CD4-positive, alpha-beta T cell (primary cell): ENCODE data around the gene ATP11A. TPM values are rescaled to one million over a fixed set of nuclear protein-coding genes. Genes with fewer than 3 reads are reported as not detected.

Experiments
- ATAC-seq: fragments of 200-7000 bp; cut with Tn5 transposase; one replicate; pipeline ENCODE4 v1.10.0; 2022; ENCODE audit warnings: mild to moderate bottlenecking; ENCODE audit not compliant: poor library complexity
- CTCF ChIA-PET: fragments of 350-600 bp; sonication (Branson Sonifier 250); formaldehyde crosslinking; loops from one replicate; lab custom pipeline; 2021; ENCODE audit warnings: antibody characterized with exemption, inconsistent platforms; lab: Charles Lee
- POLR2A ChIA-PET: fragments of 350-600 bp; sonication (Branson Sonifier 250); formaldehyde crosslinking; loops from one replicate; lab custom pipeline; 2021; ENCODE audit warnings: antibody characterized with exemption, inconsistent platforms; lab: Charles Lee
- DNase-seq, 14 experiments: peaks; one replicate each; pipeline ENCODE4 v3.0.0-alpha.2; 2013 to 2020; ENCODE audit warnings: mixed read lengths in 2 of 14
- H3K27ac ChIP-seq, 2 donors: one replicate each; pipeline versions ENCODE4 v1.5.1 to v1.7.0; 2013; ENCODE audit warnings: low read length in 2 of 2, low read depth in 1 of 2, mild to moderate bottlenecking in 1 of 2
- H3K27me3 ChIP-seq, 2 experiments: 1 replicate in 1 of 2; 2 replicates in 1 of 2; pipeline versions ENCODE4 v1.6.1 to v1.7.0; 2013; ENCODE audit warnings: low read length in 2 of 2, control low read depth in 1 of 2, mild to moderate bottlenecking in 1 of 2, moderate library complexity in 1 of 2; ENCODE audit not compliant: insufficient read depth in 2 of 2, control insufficient read depth in 1 of 2
- H3K36me3 ChIP-seq: one replicate; pipeline ENCODE4 v1.6.1; 2013; ENCODE audit warnings: low read length, control low read depth; ENCODE audit not compliant: insufficient read depth
- H3K4me1 ChIP-seq: one replicate; pipeline ENCODE4 v1.6.1; 2013; ENCODE audit warnings: low read length, control low read depth; ENCODE audit not compliant: insufficient read depth
- H3K4me3 ChIP-seq: one replicate; pipeline ENCODE4 v1.5.1; 2013; ENCODE audit warnings: mild to moderate bottlenecking, low read length, moderate library complexity
- H3K9me3 ChIP-seq, 2 experiments: 1 replicate in 1 of 2; 2 replicates in 1 of 2; pipeline versions ENCODE4 v1.6.1 to v1.7.0; 2013; ENCODE audit warnings: low read length in 2 of 2, mild to moderate bottlenecking in 2 of 2, control low read depth in 1 of 2, moderate library complexity in 1 of 2; ENCODE audit not compliant: control insufficient read depth in 1 of 2, insufficient read depth in 1 of 2
- H3K27ac Mint-ChIP-seq: one replicate; pipeline ENCODE4 v1.8.0; 2020; ENCODE audit warnings: mixed read lengths
- H3K27me3 Mint-ChIP-seq: one replicate; pipeline ENCODE4 v1.8.0; 2021; ENCODE audit warnings: mixed read lengths
- H3K36me3 Mint-ChIP-seq: one replicate; pipeline ENCODE4 v1.8.0; 2021; ENCODE audit warnings: low read depth, mixed read lengths
- H3K4me1 Mint-ChIP-seq: one replicate; pipeline ENCODE4 v1.8.0; 2021; ENCODE audit warnings: low read depth, mixed read lengths
- H3K4me3 Mint-ChIP-seq: one replicate; pipeline ENCODE4 v1.8.0; 2020; ENCODE audit warnings: mild to moderate bottlenecking, mixed read lengths
- H3K9me3 Mint-ChIP-seq: one replicate; pipeline ENCODE4 v1.8.0; 2020; ENCODE audit warnings: mixed read lengths
- intact Hi-C, 2 experiments: fragments of 100-400 bp; cut with DNase I in 1 of 2; cut with micrococcal nuclease in 1 of 2; formaldehyde crosslinking; loops; one replicate each; pipeline versions ENCODE4 v1.15.1 to v1.9.0; 2023 to 2025; cut with DNase I, micrococcal nuclease
- total RNA-seq, 174 experiments: library from RNA in 2 of 174; stranded (reverse) in 2 of 174; gene quantifications; one replicate each; pipeline ENCODE4 v1.2.3 and lab custom pipeline; 2021 to 2026
- TF ChIP-seq, protein P1 (sequence below): fragments of 200-600 bp; IDR thresholded peaks from one replicate; pipeline ENCODE4 v1.8.0; 2022; ENCODE audit warnings: antibody characterized with exemption, mild to moderate bottlenecking

ATP11A gene
- total RNA-seq, 2 experiments from 2014 or later = 56.7 to 66.8 TPM

DNA sequence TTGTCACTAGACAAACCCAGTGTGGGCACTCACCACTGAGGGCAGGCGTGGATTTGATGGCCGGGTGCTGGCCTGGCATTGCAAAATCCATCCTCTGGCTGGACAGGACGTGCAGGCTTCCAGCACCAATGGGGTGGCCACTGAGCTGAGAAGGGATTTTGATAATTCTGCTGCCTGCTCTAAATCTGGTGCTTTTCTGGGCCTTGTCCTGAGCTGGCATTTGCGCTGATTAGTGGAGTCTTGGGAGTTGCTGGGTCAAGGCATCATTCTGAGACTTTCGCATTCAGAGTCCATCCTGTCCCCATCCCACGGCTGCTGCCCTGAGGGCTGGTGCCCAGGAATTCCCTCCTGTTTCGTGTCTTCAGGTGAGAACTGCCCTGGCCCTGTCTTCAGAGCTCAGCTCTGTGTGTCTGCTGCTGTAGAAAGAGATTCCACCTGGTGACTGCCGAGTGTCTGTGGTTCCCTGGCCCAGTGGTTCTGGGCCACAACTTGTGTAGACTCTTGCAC is 213.3 kb downstream of the ATP11A start:
- H3K27me3 Mint-ChIP-seq = no peaks in the 10 kb centered on the region
- Histone ChIP-seq H3K36me3 (no peaks in the 10 kb centered on the region), H3K4me1 (no peaks in the 10 kb centered on the region), H3K4me3 (no peak overlapping the region), H3K27ac (no peak overlapping the region), H3K27me3 (peaks cover 0 to 6% of the 10 kb centered on the region in 2 experiments), H3K9me3 (peaks cover 13 to 28% of the 10 kb centered on the region in 2 experiments)
- no peak for DNase-seq
- no peak for ATAC-seq
- no peak overlapping the region for H3K4me3 Mint-ChIP-seq
- POLR2A ChIA-PET = no interaction called here
- CTCF ChIA-PET = no interaction called here
- H3K9me3 Mint-ChIP-seq = no peaks in the 10 kb centered on the region
- H3K36me3 Mint-ChIP-seq = no peaks in the 10 kb centered on the region
- H3K27ac Mint-ChIP-seq = no peak overlapping the region
- intact Hi-C loops = no loop called here
- TF ChIP-seq, protein P1, sequence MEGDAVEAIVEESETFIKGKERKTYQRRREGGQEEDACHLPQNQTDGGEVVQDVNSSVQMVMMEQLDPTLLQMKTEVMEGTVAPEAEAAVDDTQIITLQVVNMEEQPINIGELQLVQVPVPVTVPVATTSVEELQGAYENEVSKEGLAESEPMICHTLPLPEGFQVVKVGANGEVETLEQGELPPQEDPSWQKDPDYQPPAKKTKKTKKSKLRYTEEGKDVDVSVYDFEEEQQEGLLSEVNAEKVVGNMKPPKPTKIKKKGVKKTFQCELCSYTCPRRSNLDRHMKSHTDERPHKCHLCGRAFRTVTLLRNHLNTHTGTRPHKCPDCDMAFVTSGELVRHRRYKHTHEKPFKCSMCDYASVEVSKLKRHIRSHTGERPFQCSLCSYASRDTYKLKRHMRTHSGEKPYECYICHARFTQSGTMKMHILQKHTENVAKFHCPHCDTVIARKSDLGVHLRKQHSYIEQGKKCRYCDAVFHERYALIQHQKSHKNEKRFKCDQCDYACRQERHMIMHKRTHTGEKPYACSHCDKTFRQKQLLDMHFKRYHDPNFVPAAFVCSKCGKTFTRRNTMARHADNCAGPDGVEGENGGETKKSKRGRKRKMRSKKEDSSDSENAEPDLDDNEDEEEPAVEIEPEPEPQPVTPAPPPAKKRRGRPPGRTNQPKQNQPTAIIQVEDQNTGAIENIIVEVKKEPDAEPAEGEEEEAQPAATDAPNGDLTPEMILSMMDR = no peak
- no peaks in the 10 kb centered on the region for H3K4me1 Mint-ChIP-seq

DNA sequence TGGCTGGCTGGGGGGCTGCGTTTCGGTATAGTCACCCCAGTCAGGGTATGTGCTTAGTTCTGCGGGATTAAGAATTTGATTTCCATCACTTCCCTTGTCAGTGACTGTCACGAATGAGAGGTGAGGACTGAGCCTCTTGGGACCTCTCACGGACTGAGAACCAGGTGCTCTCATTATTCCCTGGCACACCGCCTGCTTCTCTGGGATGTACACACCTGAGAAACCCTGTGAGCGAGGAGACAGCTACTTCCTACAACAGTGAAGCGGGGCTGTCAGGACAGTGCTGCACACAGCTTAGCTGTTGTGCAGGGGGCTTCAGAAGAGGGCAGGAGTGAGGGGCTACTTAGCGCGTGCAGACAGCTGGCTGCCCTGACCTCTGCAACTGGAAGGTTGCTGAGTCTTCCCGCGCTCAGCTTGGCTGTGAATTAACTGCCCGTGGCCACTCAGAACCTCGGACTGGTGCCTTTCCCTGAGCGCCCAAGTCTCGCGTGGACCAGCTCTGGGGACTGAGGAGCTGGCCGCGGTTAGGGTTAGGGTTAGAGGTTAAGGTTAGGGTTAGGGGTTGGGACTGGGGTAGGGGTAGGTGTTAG is 213.9 kb downstream of the ATP11A start:
- CTCF ChIA-PET = no interaction called here
- no peak overlapping the region for H3K27ac Mint-ChIP-seq
- no peaks in the 10 kb centered on the region for H3K4me1 Mint-ChIP-seq
- no peaks in the 10 kb centered on the region for H3K27me3 Mint-ChIP-seq
- H3K4me1 ChIP-seq = no peaks in the 10 kb centered on the region
- H3K4me3 ChIP-seq = no peak overlapping the region
- H3K9me3 Mint-ChIP-seq = no peaks in the 10 kb centered on the region
- intact Hi-C loops = no loop called here
- ATAC-seq = no peak
- POLR2A ChIA-PET = no interaction called here
- no peaks in the 10 kb centered on the region for H3K36me3 ChIP-seq
- H3K9me3 ChIP-seq = peaks cover 13 to 28% of the 10 kb centered on the region in 2 experiments
- H3K27me3 ChIP-seq = peaks cover 0 to 6% of the 10 kb centered on the region in 2 experiments
- TF ChIP-seq, protein P1 = no peak
- H3K4me3 Mint-ChIP-seq = no peak overlapping the region
- DNase-seq = no peak
- H3K27ac ChIP-seq = no peak overlapping the region
- H3K36me3 Mint-ChIP-seq = no peaks in the 10 kb centered on the region

DNA sequence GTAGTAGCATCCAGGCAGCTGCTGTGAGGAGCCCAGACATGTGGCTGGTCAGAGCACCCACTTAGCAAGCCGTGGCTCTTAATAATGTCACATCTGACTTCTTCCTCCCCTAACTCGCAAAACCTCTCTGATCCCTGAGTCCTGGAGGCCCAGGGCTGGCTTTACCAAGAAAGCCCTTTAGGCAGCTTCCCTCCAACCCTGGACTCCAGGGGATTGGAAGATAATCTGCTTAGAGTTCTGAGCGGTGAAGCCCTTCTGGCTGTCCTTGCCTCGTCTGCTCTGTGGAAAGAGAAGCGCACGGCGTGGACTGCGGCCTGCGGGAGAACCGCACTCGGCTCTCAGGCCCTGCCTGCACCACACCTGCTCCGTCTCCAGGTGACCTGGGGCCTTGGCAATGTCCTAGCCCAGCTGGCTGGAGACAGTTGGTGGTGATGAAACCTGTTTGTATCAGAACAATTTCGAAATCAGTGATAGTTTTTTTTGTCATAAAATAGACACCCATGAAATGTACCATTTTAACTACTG is 214.7 kb downstream of the ATP11A start:
- Mint-ChIP-seq H3K4me3 (no peak overlapping the region), H3K9me3 (no peaks in the 10 kb centered on the region), H3K27me3 (peaks cover 3% of the 10 kb centered on the region), H3K27ac (no peak overlapping the region), H3K4me1 (no peaks in the 10 kb centered on the region), H3K36me3 (no peaks in the 10 kb centered on the region)
- Histone ChIP-seq H3K4me3 (no peak overlapping the region), H3K4me1 (no peaks in the 10 kb centered on the region), H3K27ac (no peak overlapping the region), H3K27me3 (peaks cover 0 to 9% of the 10 kb centered on the region in 2 experiments), H3K9me3 (peaks cover 13 to 28% of the 10 kb centered on the region in 2 experiments), H3K36me3 (no peaks in the 10 kb centered on the region)
- TF ChIP-seq, protein P1 = no peak
- DNase-seq (no peak), ATAC-seq (no peak)
- intact Hi-C loops = no loop called here
- CTCF ChIA-PET = no interaction called here
- POLR2A ChIA-PET = no interaction called here
